ENCODE results near the gene MYO10.
A peak's percentile ranks its signal among the peaks of the same experiment; 100 is the strongest.
"Not testable (repeated sequence)": the region's sequence is repeated elsewhere in the genome, so short reads cannot be mapped to it uniquely, and the experiment has no call there.

MYO10 gene

DNA sequence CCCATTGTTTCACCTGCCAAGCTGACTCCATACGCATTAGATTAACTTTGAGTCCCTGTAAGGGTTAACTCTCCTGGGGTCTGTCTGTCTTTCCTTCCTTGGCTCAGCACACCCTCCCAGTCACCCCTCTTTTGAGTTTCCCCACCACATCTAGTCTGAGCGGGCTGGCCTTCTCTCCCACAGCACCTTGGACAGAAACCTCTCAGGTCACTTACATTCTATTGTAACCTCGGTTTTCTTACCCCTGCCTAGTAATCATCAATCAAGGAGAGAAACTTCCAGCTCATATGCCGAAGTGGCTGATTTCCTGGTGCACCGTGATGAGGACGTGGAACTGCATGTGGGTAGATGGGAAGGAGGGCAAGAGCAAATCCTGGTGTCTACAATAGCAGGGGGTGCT lies 102.1 kb downstream of the MYO10 start (continued):
- TF ChIP-seq, protein P1, sequence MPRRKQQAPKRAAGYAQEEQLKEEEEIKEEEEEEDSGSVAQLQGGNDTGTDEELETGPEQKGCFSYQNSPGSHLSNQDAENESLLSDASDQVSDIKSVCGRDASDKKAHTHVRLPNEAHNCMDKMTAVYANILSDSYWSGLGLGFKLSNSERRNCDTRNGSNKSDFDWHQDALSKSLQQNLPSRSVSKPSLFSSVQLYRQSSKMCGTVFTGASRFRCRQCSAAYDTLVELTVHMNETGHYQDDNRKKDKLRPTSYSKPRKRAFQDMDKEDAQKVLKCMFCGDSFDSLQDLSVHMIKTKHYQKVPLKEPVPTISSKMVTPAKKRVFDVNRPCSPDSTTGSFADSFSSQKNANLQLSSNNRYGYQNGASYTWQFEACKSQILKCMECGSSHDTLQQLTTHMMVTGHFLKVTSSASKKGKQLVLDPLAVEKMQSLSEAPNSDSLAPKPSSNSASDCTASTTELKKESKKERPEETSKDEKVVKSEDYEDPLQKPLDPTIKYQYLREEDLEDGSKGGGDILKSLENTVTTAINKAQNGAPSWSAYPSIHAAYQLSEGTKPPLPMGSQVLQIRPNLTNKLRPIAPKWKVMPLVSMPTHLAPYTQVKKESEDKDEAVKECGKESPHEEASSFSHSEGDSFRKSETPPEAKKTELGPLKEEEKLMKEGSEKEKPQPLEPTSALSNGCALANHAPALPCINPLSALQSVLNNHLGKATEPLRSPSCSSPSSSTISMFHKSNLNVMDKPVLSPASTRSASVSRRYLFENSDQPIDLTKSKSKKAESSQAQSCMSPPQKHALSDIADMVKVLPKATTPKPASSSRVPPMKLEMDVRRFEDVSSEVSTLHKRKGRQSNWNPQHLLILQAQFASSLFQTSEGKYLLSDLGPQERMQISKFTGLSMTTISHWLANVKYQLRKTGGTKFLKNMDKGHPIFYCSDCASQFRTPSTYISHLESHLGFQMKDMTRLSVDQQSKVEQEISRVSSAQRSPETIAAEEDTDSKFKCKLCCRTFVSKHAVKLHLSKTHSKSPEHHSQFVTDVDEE (CRISPR knock-in tag; IDR thresholded peaks at IDR 0.05): no peak
- TF ChIP-seq, protein P2, sequence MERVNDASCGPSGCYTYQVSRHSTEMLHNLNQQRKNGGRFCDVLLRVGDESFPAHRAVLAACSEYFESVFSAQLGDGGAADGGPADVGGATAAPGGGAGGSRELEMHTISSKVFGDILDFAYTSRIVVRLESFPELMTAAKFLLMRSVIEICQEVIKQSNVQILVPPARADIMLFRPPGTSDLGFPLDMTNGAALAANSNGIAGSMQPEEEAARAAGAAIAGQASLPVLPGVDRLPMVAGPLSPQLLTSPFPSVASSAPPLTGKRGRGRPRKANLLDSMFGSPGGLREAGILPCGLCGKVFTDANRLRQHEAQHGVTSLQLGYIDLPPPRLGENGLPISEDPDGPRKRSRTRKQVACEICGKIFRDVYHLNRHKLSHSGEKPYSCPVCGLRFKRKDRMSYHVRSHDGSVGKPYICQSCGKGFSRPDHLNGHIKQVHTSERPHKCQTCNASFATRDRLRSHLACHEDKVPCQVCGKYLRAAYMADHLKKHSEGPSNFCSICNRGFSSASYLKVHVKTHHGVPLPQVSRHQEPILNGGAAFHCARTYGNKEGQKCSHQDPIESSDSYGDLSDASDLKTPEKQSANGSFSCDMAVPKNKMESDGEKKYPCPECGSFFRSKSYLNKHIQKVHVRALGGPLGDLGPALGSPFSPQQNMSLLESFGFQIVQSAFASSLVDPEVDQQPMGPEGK (CRISPR knock-in tag; IDR thresholded peaks at IDR 0.05; ENCODE audit: borderline replicate concordance): no peak

DNA sequence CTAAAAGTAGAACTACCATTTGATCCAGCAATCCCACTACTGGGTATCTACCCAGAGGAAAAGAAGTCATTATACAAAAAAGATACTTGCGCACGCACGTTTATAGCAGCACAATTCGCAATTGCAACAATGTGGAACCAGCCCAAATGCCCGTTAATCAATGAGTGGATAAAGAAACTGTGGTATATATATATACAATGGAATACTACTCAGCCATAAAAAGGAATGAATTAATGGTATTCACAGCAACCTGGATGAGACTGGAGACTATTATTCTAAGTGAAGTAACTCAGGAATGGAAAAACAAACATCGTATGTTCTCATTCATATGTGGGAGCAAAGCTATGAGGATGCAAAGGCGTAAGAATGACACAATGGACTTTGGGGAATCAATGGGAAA lies 104.8 kb downstream of the MYO10 start:
- TF ChIP-seq ZNF8 (CRISPR knock-in tag; IDR thresholded peaks at IDR 0.05): peak; percentile 70
- ATAC-seq: not testable (repeated sequence)

GRCh38 chr5:16827755-16828154 lies 108.3 kb downstream of the MYO10 start:
- no peak for ATAC-seq
- TF ChIP-seq OSR1 (CRISPR knock-in tag; IDR thresholded peaks at IDR 0.05): no peak
- TF ChIP-seq ZFP3 (CRISPR knock-in tag; IDR thresholded peaks at IDR 0.05): no peak
- no peak for TF ChIP-seq POU6F1 (CRISPR knock-in tag; IDR thresholded peaks at IDR 0.05; ENCODE audit: borderline replicate concordance, low read depth)
- TF ChIP-seq ZNF8 (CRISPR knock-in tag; IDR thresholded peaks at IDR 0.05): no peak
- TF ChIP-seq, protein P2 (CRISPR knock-in tag; IDR thresholded peaks at IDR 0.05; ENCODE audit: borderline replicate concordance): no peak
- no peak for TF ChIP-seq TCF4 (CRISPR knock-in tag; IDR thresholded peaks at IDR 0.05; ENCODE audit: borderline replicate concordance)
- no peak for TF ChIP-seq ISL1 (CRISPR knock-in tag; IDR thresholded peaks at IDR 0.05)
- TF ChIP-seq GLIS3 (CRISPR knock-in tag; IDR thresholded peaks at IDR 0.05): no peak

DNA sequence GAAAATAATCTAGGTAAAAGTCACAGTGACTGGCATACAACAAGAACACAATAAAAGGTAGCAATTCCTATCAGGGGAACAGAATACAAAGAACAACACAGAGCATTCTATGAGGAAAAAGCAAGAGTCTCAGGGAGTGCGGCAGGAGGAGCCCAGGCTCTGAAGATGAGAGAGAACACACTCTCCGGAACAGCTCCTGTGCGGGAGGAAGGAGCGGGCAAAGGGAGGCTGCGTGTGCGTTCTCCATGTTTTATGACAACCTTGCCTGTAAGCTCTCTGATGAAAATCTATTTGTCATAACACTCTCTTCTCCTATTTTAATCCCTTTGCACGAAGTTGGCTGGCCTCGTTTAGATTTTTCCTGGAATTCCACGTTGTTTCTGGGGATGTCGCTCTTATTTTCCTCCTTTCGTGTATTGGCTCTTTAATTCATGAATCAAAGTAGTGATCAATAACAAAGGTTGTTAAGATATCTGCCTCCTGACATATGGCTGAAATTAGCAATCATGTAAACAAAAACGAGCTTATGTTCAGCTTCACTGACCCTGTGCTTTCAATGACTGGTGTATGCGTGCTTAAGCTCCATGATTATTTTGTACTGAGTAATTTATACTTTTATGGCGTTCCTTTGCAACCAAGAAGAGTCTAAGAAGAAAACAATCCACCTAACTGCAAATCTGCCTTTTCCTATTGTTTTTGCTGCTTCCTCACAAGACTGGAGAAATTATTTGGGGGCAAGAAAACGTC lies 109.5 kb downstream of the MYO10 start:
- TF ChIP-seq ARNTL (CRISPR knock-in tag; IDR thresholded peaks at IDR 0.05; ENCODE audit: borderline replicate concordance, low read depth) (no peak), SNAI2 (CRISPR knock-in tag; IDR thresholded peaks at IDR 0.05) (no peak), ZNF70 (CRISPR knock-in tag; IDR thresholded peaks at IDR 0.05) (no peak), OSR1 (CRISPR knock-in tag; IDR thresholded peaks at IDR 0.05) (no peak), GLIS3 (CRISPR knock-in tag; IDR thresholded peaks at IDR 0.05) (no peak), CSDC2 (CRISPR knock-in tag; IDR thresholded peaks at IDR 0.05) (no peak), RARB (CRISPR knock-in tag; IDR thresholded peaks at IDR 0.05) (no peak), BACH2 (CRISPR knock-in tag; IDR thresholded peaks at IDR 0.05; ENCODE audit: borderline replicate concordance) (no peak), PPARA (CRISPR knock-in tag; IDR thresholded peaks at IDR 0.05; ENCODE audit: borderline replicate concordance) (no peak)
- TF ChIP-seq, protein P1 (CRISPR knock-in tag; IDR thresholded peaks at IDR 0.05): no peak
- TF ChIP-seq, protein P2 (CRISPR knock-in tag; IDR thresholded peaks at IDR 0.05; ENCODE audit: borderline replicate concordance): no peak
- TF ChIP-seq, protein P3, sequence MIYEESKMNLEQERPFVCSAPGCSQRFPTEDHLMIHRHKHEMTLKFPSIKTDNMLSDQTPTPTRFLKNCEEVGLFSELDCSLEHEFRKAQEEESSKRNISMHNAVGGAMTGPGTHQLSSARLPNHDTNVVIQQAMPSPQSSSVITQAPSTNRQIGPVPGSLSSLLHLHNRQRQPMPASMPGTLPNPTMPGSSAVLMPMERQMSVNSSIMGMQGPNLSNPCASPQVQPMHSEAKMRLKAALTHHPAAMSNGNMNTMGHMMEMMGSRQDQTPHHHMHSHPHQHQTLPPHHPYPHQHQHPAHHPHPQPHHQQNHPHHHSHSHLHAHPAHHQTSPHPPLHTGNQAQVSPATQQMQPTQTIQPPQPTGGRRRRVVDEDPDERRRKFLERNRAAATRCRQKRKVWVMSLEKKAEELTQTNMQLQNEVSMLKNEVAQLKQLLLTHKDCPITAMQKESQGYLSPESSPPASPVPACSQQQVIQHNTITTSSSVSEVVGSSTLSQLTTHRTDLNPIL (CRISPR knock-in tag; IDR thresholded peaks at IDR 0.05; ENCODE audit: low read depth): no peak
- ATAC-seq: no peak
